Measurements from ENCODE around the gene CBR3. TPM values are rescaled to one million over a fixed set of nuclear protein-coding genes. Genes with fewer than 3 reads are reported as not detected.

CBR3 gene
- total RNA-seq, 4 donors from 2014 or later = 22.8 to 53.0 (median 42.1) TPM

GRCh38 chr21:36163750-36164741 lies 29.2 kb downstream of the CBR3 start:
- 57 to 66% methylated on average over 10 of the region's 10 CpGs for WGBS, 2 donors
- H3K27ac ChIP-seq = no peak overlapping the region
- H3K36me3 ChIP-seq = peaks cover 0 to 38% (median 0%) of the 10 kb centered on the region in 3 donors
- peaks cover 0 to 21% (median 0%) of the 10 kb centered on the region in 4 donors for H3K4me1 ChIP-seq
- H3K4me3 ChIP-seq = no peak overlapping the region
- no peaks in the 10 kb centered on the region for H3K9me3 ChIP-seq
- DNase-seq (ENCODE audit: low spot score in 2 of 2) = no peak
- no peaks in the 10 kb centered on the region for H3K27me3 ChIP-seq
- TF ChIP-seq POLR2A (IDR thresholded peaks at IDR 0.05) (no peak), EP300 (IDR thresholded peaks at IDR 0.05) (no peak)
- TF ChIP-seq, protein P1, sequence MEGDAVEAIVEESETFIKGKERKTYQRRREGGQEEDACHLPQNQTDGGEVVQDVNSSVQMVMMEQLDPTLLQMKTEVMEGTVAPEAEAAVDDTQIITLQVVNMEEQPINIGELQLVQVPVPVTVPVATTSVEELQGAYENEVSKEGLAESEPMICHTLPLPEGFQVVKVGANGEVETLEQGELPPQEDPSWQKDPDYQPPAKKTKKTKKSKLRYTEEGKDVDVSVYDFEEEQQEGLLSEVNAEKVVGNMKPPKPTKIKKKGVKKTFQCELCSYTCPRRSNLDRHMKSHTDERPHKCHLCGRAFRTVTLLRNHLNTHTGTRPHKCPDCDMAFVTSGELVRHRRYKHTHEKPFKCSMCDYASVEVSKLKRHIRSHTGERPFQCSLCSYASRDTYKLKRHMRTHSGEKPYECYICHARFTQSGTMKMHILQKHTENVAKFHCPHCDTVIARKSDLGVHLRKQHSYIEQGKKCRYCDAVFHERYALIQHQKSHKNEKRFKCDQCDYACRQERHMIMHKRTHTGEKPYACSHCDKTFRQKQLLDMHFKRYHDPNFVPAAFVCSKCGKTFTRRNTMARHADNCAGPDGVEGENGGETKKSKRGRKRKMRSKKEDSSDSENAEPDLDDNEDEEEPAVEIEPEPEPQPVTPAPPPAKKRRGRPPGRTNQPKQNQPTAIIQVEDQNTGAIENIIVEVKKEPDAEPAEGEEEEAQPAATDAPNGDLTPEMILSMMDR (IDR thresholded peaks at IDR 0.05) = no peak

GRCh38 chr21:36165356-36165755 lies 30.5 kb downstream of the CBR3 start:
- Histone ChIP-seq H3K27me3 (no peaks in the 10 kb centered on the region), H3K9me3 (no peaks in the 10 kb centered on the region), H3K4me3 (no peak overlapping the region), H3K4me1 (peaks cover 0 to 15% (median 0%) of the 10 kb centered on the region in 4 donors), H3K36me3 (peaks cover 0 to 51% (median 0%) of the 10 kb centered on the region in 3 donors), H3K27ac (no peak overlapping the region)
- WGBS, 2 donors = 88 to 94% methylated on average over 11 of the region's 11 CpGs
- TF ChIP-seq POLR2A (IDR thresholded peaks at IDR 0.05) = no peak
- TF ChIP-seq EP300 (IDR thresholded peaks at IDR 0.05) = no peak
- no peak for DNase-seq (ENCODE audit: low spot score in 2 of 2)

DNA sequence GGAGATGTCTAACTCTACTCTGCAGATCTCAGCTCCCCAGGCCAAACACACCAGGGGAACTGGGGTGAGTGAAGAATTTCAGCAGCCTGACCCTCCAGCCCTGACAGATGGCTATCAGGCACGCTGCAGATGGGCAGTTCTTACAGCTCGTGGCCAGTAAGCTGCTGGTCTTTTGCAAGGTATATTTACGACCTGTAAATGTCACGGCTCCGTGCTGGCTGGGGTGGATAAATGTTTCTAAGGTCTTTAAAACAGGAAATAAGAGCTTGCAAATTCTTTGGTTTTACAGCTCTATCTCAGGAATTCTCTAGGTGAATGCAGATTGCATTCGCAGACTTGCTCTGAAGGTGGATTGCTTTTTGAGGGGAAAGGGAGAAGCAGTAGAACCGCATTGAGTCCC lies 31.8 kb downstream of the CBR3 start:
- Histone ChIP-seq H3K4me3 (no peak overlapping the region), H3K9me3 (no peaks in the 10 kb centered on the region), H3K27ac (no peak overlapping the region), H3K27me3 (no peaks in the 10 kb centered on the region), H3K4me1 (peaks cover 0 to 15% (median 0%) of the 10 kb centered on the region in 4 donors), H3K36me3 (peaks cover 0 to 52% (median 0%) of the 10 kb centered on the region in 3 donors)
- no peak for DNase-seq (ENCODE audit: low spot score in 2 of 2)
- WGBS, 2 donors = 71 to 87% methylated on average over 7 of the region's 7 CpGs
- no peak for TF ChIP-seq POLR2A (IDR thresholded peaks at IDR 0.05)
- no peak for TF ChIP-seq EP300 (IDR thresholded peaks at IDR 0.05)
- TF ChIP-seq, protein P1 (IDR thresholded peaks at IDR 0.05) = no peak

GRCh38 chr21:36167541-36167940 lies 32.7 kb downstream of the CBR3 start:
- Histone ChIP-seq H3K4me1 (peaks cover 0 to 15% (median 0%) of the 10 kb centered on the region in 4 donors), H3K27ac (no peak overlapping the region), H3K9me3 (no peaks in the 10 kb centered on the region), H3K27me3 (no peaks in the 10 kb centered on the region), H3K4me3 (no peak overlapping the region), H3K36me3 (peaks cover 0 to 52% (median 0%) of the 10 kb centered on the region in 3 donors)
- TF ChIP-seq POLR2A (IDR thresholded peaks at IDR 0.05) (no peak), EP300 (IDR thresholded peaks at IDR 0.05) (no peak)
- TF ChIP-seq, protein P1 (IDR thresholded peaks at IDR 0.05) = no peak
- no peak for DNase-seq (ENCODE audit: low spot score in 2 of 2)
- 91 to 93% methylated on average over 4 of the region's 4 CpGs for WGBS, 2 donors

DNA sequence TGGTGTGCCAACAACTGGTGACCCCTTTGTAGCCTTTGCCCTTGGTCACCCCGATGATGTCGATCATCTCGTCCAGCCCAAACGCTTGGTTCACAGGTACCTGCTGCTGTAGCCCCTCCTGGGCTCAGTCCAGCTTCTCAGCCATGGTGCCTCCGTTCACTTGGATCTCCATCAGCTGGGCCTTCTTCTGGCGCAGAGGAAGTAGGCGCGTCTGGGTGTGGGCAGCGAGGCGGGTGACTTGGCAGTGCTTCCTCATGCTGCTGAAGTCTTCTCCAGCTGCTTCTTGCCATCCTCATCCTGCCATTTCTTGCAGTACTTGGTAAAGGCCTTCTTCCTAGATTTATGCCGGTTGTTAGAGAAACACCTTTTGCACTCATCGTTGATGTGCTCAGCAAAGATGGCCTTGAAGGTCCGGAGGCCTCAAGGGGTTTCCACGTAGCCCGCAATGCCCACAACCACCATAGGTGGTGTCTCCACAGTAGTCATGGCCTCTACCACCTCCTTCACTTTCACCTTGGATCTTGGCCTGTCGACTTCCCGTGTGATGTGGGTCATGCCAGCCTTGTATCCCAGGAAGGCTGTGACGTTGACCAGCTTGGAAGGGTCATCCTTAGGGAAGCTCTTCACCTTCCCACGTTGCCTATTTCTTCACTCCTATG lies 34.7 kb downstream of the CBR3 start:
- H3K27me3 ChIP-seq = no peaks in the 10 kb centered on the region
- H3K27ac ChIP-seq = no peak overlapping the region
- H3K36me3 ChIP-seq = peaks cover 0 to 52% (median 0%) of the 10 kb centered on the region in 3 donors
- TF ChIP-seq POLR2A (IDR thresholded peaks at IDR 0.05) = no peak
- TF ChIP-seq EP300 (IDR thresholded peaks at IDR 0.05) = no peak
- TF ChIP-seq, protein P1 (IDR thresholded peaks at IDR 0.05) = no peak
- 88 to 90% methylated on average over 19 of the region's 19 CpGs for WGBS, 2 donors
- no peak overlapping the region for H3K4me3 ChIP-seq
- H3K4me1 ChIP-seq = peaks cover 0 to 2% (median 0%) of the 10 kb centered on the region in 4 donors
- no peaks in the 10 kb centered on the region for H3K9me3 ChIP-seq
- DNase-seq (ENCODE audit: low spot score in 2 of 2) = no peak
